CD14-positive monocyte (primary cell): ENCODE results near the gene SNN. TPM values are rescaled to one million over a fixed set of nuclear protein-coding genes. Genes with fewer than 3 reads are reported as not detected.
A peak's percentile ranks its signal among the peaks of the same experiment; 100 is the strongest.

ENCODE experiments used
- DNase-seq, 3 donors: peaks; one replicate each; pipeline ENCODE4 v3.0.0-alpha.2; 2011 to 2022
- H2AFZ ChIP-seq: 2 replicates; pipeline ENCODE4 v1.6.0; 2012; ENCODE audit warnings: mild to moderate bottlenecking, low read depth, low read length, inconsistent platforms; ENCODE audit not compliant: insufficient read depth, poor library complexity, severe bottlenecking
- H3K27ac ChIP-seq, 2 donors: 1 replicate in 1 of 2; 2 replicates in 1 of 2; pipeline ENCODE4 v1.5.1; 2012 to 2013; ENCODE audit warnings: low read length in 2 of 2, control low read depth in 1 of 2, inconsistent platforms in 1 of 2, low read depth in 1 of 2, mild to moderate bottlenecking in 1 of 2
- H3K27me3 ChIP-seq, 2 donors: one replicate each; pipeline versions ENCODE4 v1.6.0 to v1.6.1; 2011 to 2013; ENCODE audit warnings: low read length in 2 of 2; ENCODE audit not compliant: control insufficient read depth in 2 of 2, insufficient read depth in 2 of 2
- H3K36me3 ChIP-seq, 2 donors: replicated peaks in 1 of 2; 1 replicate in 1 of 2; 2 replicates in 1 of 2; pipeline versions ENCODE4 v1.5.1 to v1.6.1; 2012 to 2013; ENCODE audit warnings: low read length in 2 of 2, control low read depth in 1 of 2, inconsistent platforms in 1 of 2, mild to moderate bottlenecking in 1 of 2; ENCODE audit not compliant: insufficient read depth in 2 of 2, control insufficient read depth in 1 of 2
- H3K4me1 ChIP-seq, 2 donors: 1 replicate in 1 of 2; 2 replicates in 1 of 2; pipeline versions ENCODE4 v1.5.1 to v1.6.1; 2012 to 2013; ENCODE audit warnings: low read length in 2 of 2, control low read depth in 1 of 2, inconsistent platforms in 1 of 2, mild to moderate bottlenecking in 1 of 2, moderate library complexity in 1 of 2; ENCODE audit not compliant: insufficient read depth in 2 of 2, control insufficient read depth in 1 of 2
- H3K4me2 ChIP-seq: replicated peaks from 2 replicates; pipeline ENCODE3; 2012; ENCODE audit warnings: low read length, moderate library complexity, mild to moderate bottlenecking; ENCODE audit not compliant: poor library complexity, severe bottlenecking; ENCODE audit errors: extremely low read depth
- H3K4me3 ChIP-seq, 3 experiments: fragments of 200-600 bp in 1 of 3; sonication (generic) in 1 of 3; replicated peaks in 1 of 3; 1 replicate in 2 of 3; 2 replicates in 1 of 3; pipeline ENCODE4 v1.5.1; 2011 to 2013; ENCODE audit warnings: low read length in 3 of 3, mild to moderate bottlenecking in 3 of 3, control low read depth in 2 of 3, low read depth in 2 of 3, inconsistent platforms in 1 of 3, moderate library complexity in 1 of 3
- H3K79me2 ChIP-seq: 2 replicates; pipeline ENCODE4 v1.6.0; 2012; ENCODE audit warnings: mild to moderate bottlenecking, control low read depth, inconsistent platforms, low read length, moderate library complexity; ENCODE audit not compliant: insufficient read depth
- H3K9ac ChIP-seq: 2 replicates; pipeline ENCODE4 v1.6.0; 2017; ENCODE audit warnings: low read length, mild to moderate bottlenecking; ENCODE audit not compliant: insufficient read depth, poor library complexity, severe bottlenecking
- H3K9me3 ChIP-seq, 2 donors: replicated peaks in 1 of 2; 1 replicate in 1 of 2; 2 replicates in 1 of 2; pipeline versions ENCODE4 v1.5.1 to v1.6.1; 2012 to 2013; ENCODE audit warnings: low read length in 2 of 2, control low read depth in 1 of 2; ENCODE audit not compliant: control insufficient read depth in 1 of 2, insufficient read depth in 1 of 2
- H4K20me1 ChIP-seq: 2 replicates; pipeline ENCODE4 v1.6.0; 2012; ENCODE audit warnings: mild to moderate bottlenecking, low read length, control low read depth, moderate library complexity; ENCODE audit not compliant: insufficient read depth
- H3K27ac Mint-ChIP-seq, 7 donors: one replicate each; pipeline ENCODE4 v1.8.0; 2020; ENCODE audit warnings: mild to moderate bottlenecking in 7 of 7, mixed read lengths in 7 of 7, moderate library complexity in 6 of 7, inconsistent platforms in 2 of 7
- H3K27me3 Mint-ChIP-seq, 3 donors: one replicate each; pipeline ENCODE4 v1.8.0; 2021 to 2022; ENCODE audit warnings: low read depth in 3 of 3, mild to moderate bottlenecking in 3 of 3, mixed read lengths in 3 of 3, moderate library complexity in 3 of 3, inconsistent platforms in 1 of 3
- H3K36me3 Mint-ChIP-seq, 2 donors: one replicate each; pipeline ENCODE4 v1.8.0; 2020; ENCODE audit warnings: mixed read lengths in 2 of 2, inconsistent platforms in 1 of 2, mild to moderate bottlenecking in 1 of 2
- H3K4me1 Mint-ChIP-seq: one replicate; pipeline ENCODE4 v1.8.0; 2020; ENCODE audit warnings: mild to moderate bottlenecking, mixed read lengths
- H3K4me3 Mint-ChIP-seq, 2 donors: one replicate each; pipeline ENCODE4 v1.8.0; 2020; ENCODE audit warnings: mild to moderate bottlenecking in 2 of 2, mixed read lengths in 2 of 2, moderate library complexity in 1 of 2
- H3K9me3 Mint-ChIP-seq, 7 donors: one replicate each; pipeline ENCODE4 v1.8.0; 2020 to 2022; ENCODE audit warnings: mixed read lengths in 7 of 7, mild to moderate bottlenecking in 6 of 7, moderate library complexity in 6 of 7, inconsistent platforms in 2 of 7
- CTCF ChIP-seq: fragments of 200-600 bp; IDR thresholded peaks from one replicate; pipeline ENCODE4 v1.8.0; 2022; ENCODE audit warnings: antibody characterized with exemption, mild to moderate bottlenecking
- WGBS: methylation state at CpG from one replicate; pipeline ENCODE4 v1.1.5; 2013; ENCODE audit warnings: missing lambda C conversion rate; ENCODE audit not compliant: insufficient coverage; 5-methylcytosine and 5-hydroxymethylcytosine counted together
- intact Hi-C, 2 donors: fragments of 100-400 bp; cut with micrococcal nuclease; formaldehyde crosslinking; loops; one replicate each; pipeline versions ENCODE4 v1.15.0 to v1.15.1; 2023
- polyA plus RNA-seq, 3 donors: library from polyadenylated mRNA; depleted of rRNA in 1 of 3; unstranded in 2 of 3; stranded (reverse) in 1 of 3; fragments of 300-500 nt in 2 of 3; fragments of >200 nt in 1 of 3; fragmentation: Illumina TruSeq in 2 of 3; gene quantifications; 1 replicate in 2 of 3; 2 replicates in 1 of 3; pipeline ENCODE4 v1.2.3, GENCODE V29; 2012 to 2021

The SNN gene
- polyA plus RNA-seq, 3 donors = 89.4 to 111 (median 91.7) TPM

- Mint-ChIP-seq H3K27me3 (peaks cover 5 to 36% (median 10%) of the 10 kb centered on the region in 3 donors), H3K36me3 (peaks cover 0 to 5% of the 10 kb centered on the region in 2 donors), H3K4me1 (peaks cover 54% of the 10 kb centered on the region), H3K9me3 (peaks cover 0 to 5% (median 0%) of the 10 kb centered on the region in 7 donors), H3K4me3 (no peak overlapping the region), H3K27ac (peak overlapping the region in 5 of 7 donors; percentile 4 to 72 (median 55))
- WGBS = 21% methylated on average over 4 of the region's 6 CpGs
- Histone ChIP-seq H3K4me3 (no peak overlapping the region), H4K20me1 (no peaks in the 10 kb centered on the region), H3K27ac (no peak overlapping the region), H3K4me2 (no peak overlapping the region), H2AFZ (no peak overlapping the region), H3K4me1 (peaks cover 42% of the 10 kb centered on the region in 2 donors), H3K9me3 (no peaks in the 10 kb centered on the region), H3K27me3 (no peaks in the 10 kb centered on the region), H3K9ac (no peak overlapping the region), H3K79me2 (no peaks in the 10 kb centered on the region), H3K36me3 (no peaks in the 10 kb centered on the region)
- no peak for TF ChIP-seq CTCF
- intact Hi-C loops = loop anchor here in 1 of 2 donors (5.0 kb wide), 1 partner anchor 57 kb away; no protein-coding TSS in a partner anchor
- peak in 1 of 3 donors; percentile 37 for DNase-seq
Observed at GRCh38 chr16:11634312-11634711, 33.9 kb upstream of the SNN start.

- Histone ChIP-seq H4K20me1 (no peaks in the 10 kb centered on the region), H2AFZ (no peak overlapping the region), H3K79me2 (no peaks in the 10 kb centered on the region), H3K27ac (no peak overlapping the region), H3K9ac (no peak overlapping the region), H3K4me1 (peaks cover 41% of the 10 kb centered on the region in 2 donors), H3K27me3 (no peaks in the 10 kb centered on the region), H3K4me3 (no peak overlapping the region), H3K4me2 (no peak overlapping the region), H3K9me3 (no peaks in the 10 kb centered on the region), H3K36me3 (no peaks in the 10 kb centered on the region)
- no peak overlapping the region for H3K4me3 Mint-ChIP-seq
- peak overlapping the region in 1 of 7 donors; percentile 51 for H3K27ac Mint-ChIP-seq
- peaks cover 4 to 29% (median 10%) of the 10 kb centered on the region in 3 donors for H3K27me3 Mint-ChIP-seq
- H3K36me3 Mint-ChIP-seq = peaks cover 0 to 2% of the 10 kb centered on the region in 2 donors
- intact Hi-C loops = no loop called here
- TF ChIP-seq CTCF = no peak
- H3K4me1 Mint-ChIP-seq = peaks cover 54% of the 10 kb centered on the region
- DNase-seq = no peak
- peaks cover 0 to 5% (median 0%) of the 10 kb centered on the region in 7 donors for H3K9me3 Mint-ChIP-seq
- 97% methylated on average over 7 of the region's 10 CpGs for WGBS
Observed at GRCh38 chr16:11635113-11635652, 33.1 kb upstream of the SNN start.
